Measurements from ENCODE around the gene ACTR2.

DNA sequence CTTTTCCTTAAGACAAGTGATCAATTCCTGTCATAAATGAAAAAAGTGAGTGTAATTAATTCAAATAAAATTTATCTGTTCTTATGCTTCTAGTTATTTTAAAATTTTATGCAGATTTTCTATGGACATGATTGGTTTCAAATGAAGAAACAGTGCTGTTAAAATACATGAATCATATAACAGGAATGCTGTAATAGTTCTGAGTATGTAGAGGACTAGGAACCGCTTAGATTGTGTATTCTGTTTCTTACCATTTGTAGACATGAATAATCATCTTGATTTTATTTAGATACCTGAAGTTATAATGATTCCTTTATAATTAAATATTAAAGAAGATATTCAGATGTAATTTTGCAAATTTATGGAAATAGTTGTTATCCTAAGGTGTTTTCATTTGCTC lies 3.5 kb downstream of the ACTR2 start:
- TF ChIP-seq POLR2A (IDR thresholded peaks at IDR 0.05) = no peak
- TF ChIP-seq, protein P1, sequence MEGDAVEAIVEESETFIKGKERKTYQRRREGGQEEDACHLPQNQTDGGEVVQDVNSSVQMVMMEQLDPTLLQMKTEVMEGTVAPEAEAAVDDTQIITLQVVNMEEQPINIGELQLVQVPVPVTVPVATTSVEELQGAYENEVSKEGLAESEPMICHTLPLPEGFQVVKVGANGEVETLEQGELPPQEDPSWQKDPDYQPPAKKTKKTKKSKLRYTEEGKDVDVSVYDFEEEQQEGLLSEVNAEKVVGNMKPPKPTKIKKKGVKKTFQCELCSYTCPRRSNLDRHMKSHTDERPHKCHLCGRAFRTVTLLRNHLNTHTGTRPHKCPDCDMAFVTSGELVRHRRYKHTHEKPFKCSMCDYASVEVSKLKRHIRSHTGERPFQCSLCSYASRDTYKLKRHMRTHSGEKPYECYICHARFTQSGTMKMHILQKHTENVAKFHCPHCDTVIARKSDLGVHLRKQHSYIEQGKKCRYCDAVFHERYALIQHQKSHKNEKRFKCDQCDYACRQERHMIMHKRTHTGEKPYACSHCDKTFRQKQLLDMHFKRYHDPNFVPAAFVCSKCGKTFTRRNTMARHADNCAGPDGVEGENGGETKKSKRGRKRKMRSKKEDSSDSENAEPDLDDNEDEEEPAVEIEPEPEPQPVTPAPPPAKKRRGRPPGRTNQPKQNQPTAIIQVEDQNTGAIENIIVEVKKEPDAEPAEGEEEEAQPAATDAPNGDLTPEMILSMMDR (IDR thresholded peaks at IDR 0.05 in 8 of 11, conservative IDR thresholded peaks at IDR 0.05 in 3 of 11) = no peak

All from spleen (tissue), 7 donors.